NB4 (cell line): ENCODE measurements around the gene RAI14.

Experiments used
- CTCF ChIP-seq: IDR thresholded peaks from one replicate; pipeline ENCODE4 v1.5.1; 2012; ENCODE audit warnings: low read depth, low read length
- MAX ChIP-seq: IDR thresholded peaks from 2 replicates; pipeline ENCODE4 v1.6.1; 2011; ENCODE audit warnings: low read depth, low read length

GRCh38 chr5:34699155-34700077, 43.3 kb downstream of the RAI14 start:
- TF ChIP-seq CTCF = no peak
- TF ChIP-seq MAX = no peak
